ENCODE results near the gene PLPP2.
"Not testable (repeated sequence)": the region's sequence is repeated elsewhere in the genome, so short reads cannot be mapped to it uniquely, and the experiment has no call there.

The PLPP2 gene

GRCh38 chr19:256804-257203 lies 34.4 kb downstream of the PLPP2 start:
- H3K9ac ChIP-seq (ENCODE audit: low read length in 2 of 2); H3K4me1 ChIP-seq (ENCODE audit: control insufficient read depth, insufficient read depth, low read length); H3K4me3 ChIP-seq (ENCODE audit: low read length in 2 of 2); H3K9me3 ChIP-seq (ENCODE audit: control insufficient read depth in 2 of 2, low read length in 2 of 2); H3K36me3 ChIP-seq (ENCODE audit: control insufficient read depth in 2 of 2, insufficient read depth in 2 of 2, low read length in 2 of 2); H3K27me3 ChIP-seq (ENCODE audit: control insufficient read depth in 1 of 2, insufficient read depth in 2 of 2, low read length in 2 of 2); H3K27ac ChIP-seq (ENCODE audit: low read length): not testable (repeated sequence)

GRCh38 chr19:252421-253186 lies 38.6 kb downstream of the PLPP2 start:
- H3K27me3 ChIP-seq (ENCODE audit: control insufficient read depth in 1 of 2, insufficient read depth in 2 of 2, low read length in 2 of 2) = not testable (repeated sequence)

GRCh38 chr19:246551-246950 lies 44.7 kb downstream of the PLPP2 start:
- H3K27me3 ChIP-seq (ENCODE audit: control insufficient read depth in 1 of 2, insufficient read depth in 2 of 2, low read length in 2 of 2) = no peaks in the 10 kb centered on the region
- no peak overlapping the region for H3K4me3 ChIP-seq (ENCODE audit: low read length in 2 of 2)
- H3K9ac ChIP-seq (ENCODE audit: low read length in 2 of 2) = no peak overlapping the region
- no peak overlapping the region for H3K27ac ChIP-seq (ENCODE audit: low read length)
- no peaks in the 10 kb centered on the region for H3K4me1 ChIP-seq (ENCODE audit: control insufficient read depth, insufficient read depth, low read length)
- H3K9me3 ChIP-seq (ENCODE audit: control insufficient read depth in 2 of 2, low read length in 2 of 2) = no peaks in the 10 kb centered on the region
- H3K36me3 ChIP-seq (ENCODE audit: control insufficient read depth in 2 of 2, insufficient read depth in 2 of 2, low read length in 2 of 2) = no peaks in the 10 kb centered on the region

More at GRCh38 chr19:252421-253186, 38.6 kb downstream of the PLPP2 start:
- not testable (repeated sequence) for H3K9me3 ChIP-seq (ENCODE audit: control insufficient read depth in 2 of 2, low read length in 2 of 2); H3K9ac ChIP-seq (ENCODE audit: low read length in 2 of 2); H3K4me3 ChIP-seq (ENCODE audit: low read length in 2 of 2); H3K4me1 ChIP-seq (ENCODE audit: control insufficient read depth, insufficient read depth, low read length); H3K36me3 ChIP-seq (ENCODE audit: control insufficient read depth in 2 of 2, insufficient read depth in 2 of 2, low read length in 2 of 2); H3K27ac ChIP-seq (ENCODE audit: low read length)

- H3K4me1 ChIP-seq (ENCODE audit: control insufficient read depth, insufficient read depth, low read length); H3K27me3 ChIP-seq (ENCODE audit: control insufficient read depth in 1 of 2, insufficient read depth in 2 of 2, low read length in 2 of 2); H3K9ac ChIP-seq (ENCODE audit: low read length in 2 of 2); H3K27ac ChIP-seq (ENCODE audit: low read length); H3K9me3 ChIP-seq (ENCODE audit: control insufficient read depth in 2 of 2, low read length in 2 of 2); H3K4me3 ChIP-seq (ENCODE audit: low read length in 2 of 2); H3K36me3 ChIP-seq (ENCODE audit: control insufficient read depth in 2 of 2, insufficient read depth in 2 of 2, low read length in 2 of 2): not testable (repeated sequence)
These were observed 45.3 kb downstream of the PLPP2 start for GRCh38 chr19:245900-246299.

- Histone ChIP-seq H3K4me1 (ENCODE audit: control insufficient read depth, insufficient read depth, low read length) (no peaks in the 10 kb centered on the region), H3K4me3 (ENCODE audit: low read length in 2 of 2) (no peak overlapping the region), H3K36me3 (ENCODE audit: control insufficient read depth in 2 of 2, insufficient read depth in 2 of 2, low read length in 2 of 2) (no peaks in the 10 kb centered on the region), H3K27ac (ENCODE audit: low read length) (no peak overlapping the region), H3K9me3 (ENCODE audit: control insufficient read depth in 2 of 2, low read length in 2 of 2) (no peaks in the 10 kb centered on the region), H3K27me3 (ENCODE audit: control insufficient read depth in 1 of 2, insufficient read depth in 2 of 2, low read length in 2 of 2) (no peaks in the 10 kb centered on the region), H3K9ac (ENCODE audit: low read length in 2 of 2) (no peak overlapping the region)
These were observed 45.7 kb downstream of the PLPP2 start for GRCh38 chr19:245457-245856.
